Measurements from ENCODE around the gene WDR47.
A peak's percentile ranks its signal among the peaks of the same experiment; 100 is the strongest.
"Not testable (repeated sequence)": the region's sequence is repeated elsewhere in the genome, so short reads cannot be mapped to it uniquely, and the experiment has no call there.

Gene WDR47

GRCh38 chr1:109041621-109042468 is at the start of gene WDR47:
Gene WDR47, minus strand, starts transcription at chr1:109042102. Its CDS starts 18,590 bp downstream, at chr1:109023512.
- peak; percentile 96 for DNase-seq

- peak; percentile 42 for DNase-seq
Observed at GRCh38 chr1:109091078-109091838, 49.4 kb upstream of the WDR47 start.

GRCh38 chr1:109090196-109091077 is 48.5 kb upstream of the WDR47 start, which contains the start of gene TMEM167B:
Gene TMEM167B, plus strand, starts transcription at chr1:109090764. Its CDS starts 109 bp downstream, at chr1:109090873.
- peak; percentile 93 for DNase-seq

- peak; percentile 89 for DNase-seq
Observed at GRCh38 chr1:109089242-109090015, 47.5 kb upstream of the WDR47 start.

- no peak for DNase-seq
Observed at GRCh38 chr1:109084563-109085517, 42.9 kb upstream of the WDR47 start.

GRCh38 chr1:109083923-109084322 is 42.0 kb upstream of the WDR47 start:
- DNase-seq, result no peak

GRCh38 chr1:109083501-109083900 is 41.6 kb upstream of the WDR47 start:
- DNase-seq, result no peak

- no peak for DNase-seq
Observed at GRCh38 chr1:109080441-109081082, 38.7 kb upstream of the WDR47 start.

GRCh38 chr1:109079240-109079622 is 37.3 kb upstream of the WDR47 start:
- DNase-seq, result no peak

- no peak for DNase-seq
Observed at GRCh38 chr1:109078317-109078716, 36.4 kb upstream of the WDR47 start.

GRCh38 chr1:109075531-109076490 is 33.9 kb upstream of the WDR47 start, which contains the start of gene TAF13:
Gene TAF13, minus strand, starts transcription at chr1:109076003. Its CDS starts 56 bp downstream, at chr1:109075947.
- peak; percentile 93 for DNase-seq

GRCh38 chr1:109069294-109069693 is 27.4 kb upstream of the WDR47 start:
- no peak for DNase-seq

- no peak for DNase-seq
Observed at GRCh38 chr1:109067883-109068282, 26.0 kb upstream of the WDR47 start.

- DNase-seq, result no peak
Observed at GRCh38 chr1:109065137-109065536, 23.2 kb upstream of the WDR47 start.

- no peak for DNase-seq
Observed at GRCh38 chr1:109061183-109061582, 19.3 kb upstream of the WDR47 start.

GRCh38 chr1:109060707-109061106 is 18.8 kb upstream of the WDR47 start:
- DNase-seq, result no peak

- no peak for DNase-seq
Observed at GRCh38 chr1:109059026-109059425, 17.1 kb upstream of the WDR47 start.

GRCh38 chr1:109056064-109056463 is 14.2 kb upstream of the WDR47 start:
- no peak for DNase-seq

- not testable (repeated sequence) for DNase-seq
Observed at GRCh38 chr1:109052145-109052544, 10.2 kb upstream of the WDR47 start.
